GM23338 (cell line): Measurements from ENCODE around the gene DOCK11. TPM values are rescaled to one million over a fixed set of nuclear protein-coding genes. Genes with fewer than 3 reads are reported as not detected.

Experiments
- ATAC-seq: fragments of 200-7000 bp; cut with Tn5 transposase; 3 replicates; pipeline ENCODE4 v1.9.1; 2020
- DNase-seq: peaks from one replicate; pipeline ENCODE4 v3.0.0-alpha.2; 2015; ENCODE audit warnings: low spot score
- H2AFZ ChIP-seq: fragments of 200-600 bp; sonication (generic); 2 replicates; pipeline ENCODE4 v1.8.0; 2016; ENCODE audit warnings: antibody characterized with exemption, mild to moderate bottlenecking, moderate library complexity
- H3F3A ChIP-seq: fragments of 200-600 bp; sonication (generic); replicated peaks from 2 replicates; pipeline ENCODE4 v1.8.0; 2017; ENCODE audit warnings: antibody characterized with exemption, mixed run types, low read depth
- H3K27ac ChIP-seq: fragments of 200-600 bp; sonication (generic); 2 replicates; pipeline ENCODE4 v1.6.1; 2016; ENCODE audit warnings: low read depth
- H3K27me3 ChIP-seq: fragments of 200-600 bp; sonication (generic); 2 replicates; pipeline ENCODE4 v1.8.0; 2016; ENCODE audit warnings: mild to moderate bottlenecking, mixed run types, moderate library complexity; ENCODE audit not compliant: insufficient read depth
- H3K36me3 ChIP-seq: fragments of 200-600 bp; sonication (generic); 2 replicates; pipeline ENCODE4 v1.8.0; 2016; ENCODE audit warnings: mild to moderate bottlenecking; ENCODE audit not compliant: insufficient read depth
- H3K4me1 ChIP-seq: fragments of 200-600 bp; sonication (generic); 2 replicates; pipeline ENCODE4 v1.8.0; 2016; ENCODE audit warnings: mild to moderate bottlenecking, moderate library complexity; ENCODE audit not compliant: insufficient read depth
- H3K4me2 ChIP-seq: fragments of 200-600 bp; sonication (generic); 2 replicates; pipeline ENCODE4 v1.7.1; 2017; ENCODE audit warnings: mixed run types
- H3K4me3 ChIP-seq: fragments of 200-600 bp; sonication (generic); 2 replicates; pipeline ENCODE4 v1.6.1; 2016; ENCODE audit warnings: mixed run types
- H3K79me2 ChIP-seq: fragments of 200-600 bp; sonication (generic); replicated peaks from 2 replicates; pipeline ENCODE4 v1.8.0; 2017; ENCODE audit warnings: mild to moderate bottlenecking; ENCODE audit not compliant: insufficient read depth
- H3K9me2 ChIP-seq: fragments of 200-600 bp; sonication (generic); 2 replicates; pipeline ENCODE4 v1.8.0; 2017; ENCODE audit not compliant: insufficient read depth
- H4K20me1 ChIP-seq: fragments of 200-600 bp; sonication (generic); replicated peaks from 2 replicates; pipeline ENCODE4 v1.8.0; 2017; ENCODE audit warnings: mild to moderate bottlenecking; ENCODE audit not compliant: insufficient read depth
- H3K27ac Mint-ChIP-seq: 2 replicates; pipeline ENCODE4 v1.8.0; 2020; ENCODE audit warnings: inconsistent platforms, mild to moderate bottlenecking, moderate library complexity, mixed read lengths
- H3K27me3 Mint-ChIP-seq: 3 replicates; pipeline ENCODE4 v1.8.0; 2022; ENCODE audit warnings: low read depth, mild to moderate bottlenecking, moderate library complexity, mixed read lengths, inconsistent platforms; ENCODE audit not compliant: insufficient read depth, poor library complexity
- H3K36me3 Mint-ChIP-seq: 3 replicates; pipeline ENCODE4 v1.8.0; 2021; ENCODE audit warnings: low read depth, mild to moderate bottlenecking, inconsistent platforms, moderate library complexity, mixed read lengths
- H3K4me1 Mint-ChIP-seq: 3 replicates; pipeline ENCODE4 v1.8.0; 2020; ENCODE audit warnings: mild to moderate bottlenecking, inconsistent platforms, mixed read lengths
- H3K4me3 Mint-ChIP-seq: 3 replicates; pipeline ENCODE4 v1.8.0; 2021; ENCODE audit warnings: moderate library complexity, mild to moderate bottlenecking, inconsistent platforms, mixed read lengths
- H3K9me3 Mint-ChIP-seq: 3 replicates; pipeline ENCODE4 v1.8.0; 2020; ENCODE audit warnings: moderate library complexity, mild to moderate bottlenecking, inconsistent platforms, mixed read lengths
- CREB1 ChIP-seq: fragments of 250-450 bp; sonication (Bioruptor Pico); IDR thresholded peaks from 2 replicates; pipeline ENCODE4 v1.5.0; 2020; ENCODE audit warnings: low read depth, mild to moderate bottlenecking, moderate library complexity
- CTCF ChIP-seq, 2 experiments: fragments of 200-600 bp in 1 of 2; sonication (generic) in 1 of 2; conservative IDR thresholded peaks; 2 replicates each; pipeline versions ENCODE4 v1.5.1 to v1.6.1; 2016 to 2017; ENCODE audit warnings: antibody characterized with exemption in 2 of 2, low read depth in 2 of 2, mild to moderate bottlenecking in 2 of 2, moderate library complexity in 1 of 2
- ETS1 ChIP-seq: IDR thresholded peaks from 2 replicates; pipeline ENCODE4 v1.6.1; 2016; ENCODE audit warnings: antibody characterized with exemption
- EZH2 ChIP-seq: fragments of 200-600 bp; sonication (generic); IDR thresholded peaks from one replicate; pipeline ENCODE4 v1.8.0; 2017; ENCODE audit warnings: antibody characterized with exemption, mild to moderate bottlenecking, low read depth; ENCODE audit not compliant: unreplicated experiment
- EZH2phosphoT487 ChIP-seq: fragments of 200-600 bp; sonication (generic); IDR thresholded peaks from one replicate; pipeline ENCODE4 v1.8.1; 2018; ENCODE audit warnings: antibody characterized with exemption; ENCODE audit not compliant: unreplicated experiment
- JUNB ChIP-seq: IDR thresholded peaks from one replicate; pipeline ENCODE4 v1.6.1; 2016; ENCODE audit warnings: antibody characterized with exemption; ENCODE audit not compliant: unreplicated experiment
- NANOG ChIP-seq: IDR thresholded peaks from 2 replicates; pipeline ENCODE4 v1.6.1; 2016; ENCODE audit warnings: antibody characterized with exemption, borderline replicate concordance
- POLR2AphosphoS5 ChIP-seq: IDR thresholded peaks from 2 replicates; pipeline ENCODE4 v1.6.1; 2016; ENCODE audit warnings: antibody characterized with exemption, low read depth
- STAT1 ChIP-seq: IDR thresholded peaks from one replicate; pipeline ENCODE4 v1.6.1; 2016; ENCODE audit warnings: antibody characterized with exemption; ENCODE audit not compliant: unreplicated experiment
- ZNF114 ChIP-seq: fragments of 250-450 bp; sonication (Bioruptor Pico); IDR thresholded peaks from 2 replicates; pipeline ENCODE4 v1.5.0; 2020; ENCODE audit warnings: mild to moderate bottlenecking, moderate library complexity
- ZNF331 ChIP-seq: fragments of 250-450 bp; sonication (Bioruptor Pico); IDR thresholded peaks from 2 replicates; pipeline ENCODE4 v1.5.0; 2020; ENCODE audit warnings: low read depth, mild to moderate bottlenecking, moderate library complexity
- ZNF462 ChIP-seq: fragments of 250-450 bp; sonication (Bioruptor Pico); IDR thresholded peaks from 2 replicates; pipeline ENCODE4 v1.5.0; 2020; ENCODE audit warnings: mild to moderate bottlenecking, moderate library complexity
- polyA plus RNA-seq: library from polyadenylated mRNA; unstranded; fragments of >200 nt; fragmentation: Nextera tagmentation; extraction: Ambion mirVana; gene quantifications from 2 replicates; pipeline ENCODE4 v1.2.1, GENCODE V29; 2016
- total RNA-seq: library from RNA; depleted of rRNA; stranded (reverse); fragments of >200 nt; shearing (Covaris generic); gene quantifications from 2 replicates; pipeline ENCODE4 v1.2.3, GENCODE V29; 2014

Gene DOCK11
- total and polyA plus RNA-seq, 2 experiments from 2014 or later: 6.0 to 12.3 TPM

GRCh38 chrX:118522230-118522926 lies 26.8 kb downstream of the DOCK11 start:
- no peak for TF ChIP-seq ZNF462
- TF ChIP-seq POLR2AphosphoS5: no peak
- no peak for TF ChIP-seq EZH2
- TF ChIP-seq ZNF331: no peak
- TF ChIP-seq JUNB: no peak
- no peak for TF ChIP-seq EZH2phosphoT487
- no peak for TF ChIP-seq NANOG
- no peak for TF ChIP-seq CTCF (conservative IDR thresholded peaks at IDR 0.05; ENCODE audit: low read depth in 2 of 2)
- TF ChIP-seq STAT1: no peak
- no peak for TF ChIP-seq ZNF114
- TF ChIP-seq ETS1: no peak
- TF ChIP-seq CREB1 (CRISPR knock-in tag): no peak
- H3K4me3 Mint-ChIP-seq: no peak overlapping the region
- no peaks in the 10 kb centered on the region for H3K27me3 ChIP-seq
- H3F3A ChIP-seq: no peaks in the 10 kb centered on the region
- H3K4me1 Mint-ChIP-seq: peaks cover 15% of the 10 kb centered on the region
- H4K20me1 ChIP-seq: no peaks in the 10 kb centered on the region
- H3K9me3 Mint-ChIP-seq: no peaks in the 10 kb centered on the region
- no peaks in the 10 kb centered on the region for H3K36me3 Mint-ChIP-seq
- no peaks in the 10 kb centered on the region for H3K36me3 ChIP-seq
- no peak overlapping the region for H3K4me3 ChIP-seq
- peaks cover 2% of the 10 kb centered on the region for H3K27me3 Mint-ChIP-seq
- no peak for ATAC-seq
- no peak overlapping the region for H2AFZ ChIP-seq
- no peaks in the 10 kb centered on the region for H3K9me2 ChIP-seq
- no peak for DNase-seq
- no peak overlapping the region for H3K4me2 ChIP-seq
- no peaks in the 10 kb centered on the region for H3K79me2 ChIP-seq
- no peaks in the 10 kb centered on the region for H3K4me1 ChIP-seq
- no peak overlapping the region for H3K27ac Mint-ChIP-seq
- H3K27ac ChIP-seq: no peak overlapping the region
